EH (cell line): ENCODE results near the gene TMEM132D.

Experiments
- DNase-seq: peaks from one replicate; pipeline ENCODE4 v3.0.0-alpha.2; 2015; ENCODE audit warnings: low read depth

The TMEM132D gene

DNA sequence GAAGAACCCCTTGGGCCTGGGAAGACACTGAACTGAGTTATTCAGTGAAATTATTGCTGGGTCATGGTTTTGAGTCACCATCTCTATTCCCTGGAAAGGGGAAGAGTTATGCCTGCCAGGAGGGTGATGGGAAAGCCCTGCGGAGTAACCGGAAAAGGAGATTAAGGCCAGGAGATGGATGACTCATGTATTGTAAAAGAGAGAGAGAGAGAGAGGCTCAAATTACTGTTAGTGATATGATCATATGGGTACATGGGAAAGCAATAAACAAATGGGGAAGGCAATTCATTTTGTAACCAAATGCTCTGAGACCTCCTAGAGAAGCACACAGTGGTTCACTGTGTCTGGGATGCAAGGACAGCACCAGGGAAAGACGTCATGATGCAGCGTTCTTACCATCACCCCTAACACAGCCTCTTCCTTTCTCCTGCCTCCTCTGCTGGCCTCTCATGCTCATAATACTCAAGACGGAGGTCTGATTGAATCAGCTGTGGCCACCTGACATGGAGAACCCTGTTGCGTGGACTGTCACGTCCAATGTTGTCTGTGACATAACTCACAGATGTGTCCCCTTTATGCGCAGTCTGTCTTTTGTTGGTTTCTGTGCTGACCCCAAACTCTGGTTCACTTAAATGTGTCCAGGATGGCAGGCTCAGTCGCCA, 243.7 kb downstream of the TMEM132D start:
- no peak for DNase-seq

DNA sequence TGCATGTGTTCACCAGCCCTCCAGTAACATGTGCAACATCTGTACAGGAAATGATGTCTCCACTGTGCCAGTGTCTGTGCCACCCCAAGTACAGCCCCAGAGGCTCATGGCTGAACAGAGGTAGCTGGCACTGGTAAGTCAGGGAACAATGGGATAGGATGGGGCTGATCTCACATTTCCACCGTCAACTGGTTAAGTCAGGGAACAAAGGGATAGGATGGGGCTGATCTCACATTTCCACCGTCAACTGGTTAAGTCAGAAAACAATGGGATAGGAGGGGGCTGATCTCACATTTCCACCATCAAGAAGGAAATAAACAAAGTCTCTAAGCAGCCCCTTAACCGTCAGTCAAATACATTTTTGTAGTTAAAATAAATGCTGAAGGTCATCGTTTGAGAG, 246.6 kb downstream of the TMEM132D start:
- no peak for DNase-seq

DNA sequence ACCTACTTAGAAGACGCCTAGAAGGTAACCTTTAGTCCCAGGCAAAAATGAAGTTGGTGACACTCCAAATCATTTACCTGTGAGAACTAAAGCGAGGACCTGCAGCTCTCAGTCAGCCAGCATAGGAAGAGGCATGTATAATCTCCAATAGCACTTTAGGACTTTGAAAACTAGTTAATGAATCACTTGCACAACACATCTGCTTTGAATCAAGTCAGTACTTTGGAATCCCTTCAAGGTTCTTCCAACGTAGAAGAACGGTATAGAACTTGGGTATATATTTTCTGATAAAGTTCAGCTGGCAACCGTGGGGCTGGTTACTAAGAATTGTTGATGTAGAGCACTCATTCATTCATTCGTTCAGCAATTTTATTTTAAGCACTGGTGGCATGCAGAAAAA, 251.9 kb downstream of the TMEM132D start:
- no peak for DNase-seq

DNA sequence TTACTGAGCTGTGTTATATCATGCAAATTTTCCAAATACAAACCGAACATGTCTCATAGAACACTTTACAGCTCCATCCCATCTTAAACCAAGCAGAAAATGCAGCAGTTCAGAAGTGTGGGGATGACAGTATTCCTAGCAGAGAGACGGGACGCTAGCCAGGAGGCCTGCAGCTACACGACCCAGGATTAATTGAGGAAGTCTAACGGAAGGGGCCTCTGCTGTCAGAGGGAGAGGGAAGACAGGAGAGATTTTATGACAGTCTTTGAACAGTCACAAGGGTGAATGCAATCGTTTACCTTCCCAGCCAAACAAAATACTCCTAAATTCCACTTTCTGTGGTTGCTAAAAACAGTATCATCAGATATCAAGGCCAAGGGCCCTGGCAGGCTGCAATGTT, 261.9 kb downstream of the TMEM132D start:
- DNase-seq: no peak

DNA sequence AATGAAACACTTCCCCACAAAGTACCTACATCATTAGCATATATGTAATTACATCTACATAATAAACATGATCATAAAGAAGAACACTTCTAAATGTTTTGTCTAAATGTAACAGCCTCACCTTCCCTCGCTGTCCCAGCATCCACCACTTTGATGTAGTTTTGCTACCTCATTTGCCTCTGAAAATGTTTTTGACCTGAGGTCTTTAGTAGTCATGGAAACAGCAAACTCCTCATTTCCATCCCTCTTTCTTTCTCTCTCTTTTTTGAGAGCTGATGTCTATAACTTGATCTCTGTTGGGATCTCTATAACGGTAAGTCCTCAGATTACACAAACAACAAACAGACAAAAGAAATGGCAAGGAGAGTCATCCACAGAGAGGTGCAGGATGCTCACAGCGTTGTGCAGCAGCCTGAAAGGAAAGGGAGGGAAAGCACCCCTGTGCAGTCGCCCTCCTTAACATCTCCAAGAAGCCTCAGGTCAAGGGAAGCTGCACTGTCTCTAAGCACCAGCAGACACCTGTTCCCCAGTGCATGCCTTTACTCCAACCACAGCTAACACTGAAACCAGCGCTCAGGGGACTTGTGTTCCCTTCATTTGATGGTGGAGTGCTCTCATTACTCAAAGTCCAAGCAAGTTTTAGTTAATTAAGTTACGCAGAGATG, 268.7 kb downstream of the TMEM132D start:
- DNase-seq: no peak

DNA sequence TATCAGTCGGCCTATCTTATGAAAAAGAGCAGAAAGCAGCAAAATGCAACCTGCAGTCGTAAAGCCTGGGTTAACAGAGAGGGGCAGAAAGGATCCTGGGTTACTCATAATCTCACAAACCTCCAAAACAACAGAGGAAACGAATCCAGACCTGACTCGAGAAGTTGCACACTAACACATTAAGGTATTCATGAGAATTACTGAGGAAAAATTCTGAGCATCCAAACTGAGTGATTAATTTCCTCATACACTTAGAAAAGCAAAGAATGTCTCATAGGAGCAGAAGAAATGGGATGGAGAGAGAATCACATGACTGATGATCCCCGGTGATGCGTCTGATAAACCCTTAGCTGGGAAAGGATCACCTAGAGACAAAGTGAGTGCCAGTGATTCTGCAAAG, 272.5 kb downstream of the TMEM132D start:
- no peak for DNase-seq

DNA sequence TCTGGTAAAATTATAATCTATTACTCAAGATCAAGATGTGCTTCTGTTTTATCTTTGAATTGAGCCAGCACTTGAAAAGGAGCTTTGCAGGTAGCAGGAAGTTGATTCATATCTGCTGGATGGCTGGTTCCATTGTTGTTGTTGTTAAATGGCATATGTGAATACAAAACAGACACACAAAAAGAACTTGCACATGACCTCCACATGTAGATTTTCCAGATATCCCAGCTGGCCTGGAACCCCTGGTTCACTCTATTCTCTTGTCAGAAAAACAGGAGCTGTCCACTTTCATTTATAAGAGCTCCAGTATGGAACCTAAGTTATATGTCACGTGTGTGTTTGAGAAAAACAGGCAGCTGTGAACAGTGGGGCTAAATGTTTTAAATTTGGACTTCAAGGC, 273.9 kb downstream of the TMEM132D start:
- no peak for DNase-seq

DNA sequence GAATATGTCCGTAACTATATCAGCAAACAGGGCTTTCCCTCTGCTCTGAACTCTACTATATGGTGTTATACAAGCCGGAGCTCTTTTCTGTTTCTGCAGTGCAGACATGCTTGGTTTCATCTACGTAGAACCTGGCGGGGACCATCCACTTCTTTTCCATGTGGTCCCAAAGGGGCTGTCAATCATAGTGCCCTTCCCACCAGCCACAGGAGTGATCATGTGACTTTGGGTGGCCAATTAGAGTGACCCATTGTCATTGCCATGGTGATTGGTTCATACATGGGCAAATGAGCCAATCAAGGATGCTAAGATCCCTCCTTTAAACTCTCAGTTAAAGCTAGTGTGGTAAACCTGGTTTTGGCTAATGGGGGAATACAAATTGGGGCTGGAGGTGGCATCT, 281.3 kb downstream of the TMEM132D start:
- DNase-seq: no peak

DNA sequence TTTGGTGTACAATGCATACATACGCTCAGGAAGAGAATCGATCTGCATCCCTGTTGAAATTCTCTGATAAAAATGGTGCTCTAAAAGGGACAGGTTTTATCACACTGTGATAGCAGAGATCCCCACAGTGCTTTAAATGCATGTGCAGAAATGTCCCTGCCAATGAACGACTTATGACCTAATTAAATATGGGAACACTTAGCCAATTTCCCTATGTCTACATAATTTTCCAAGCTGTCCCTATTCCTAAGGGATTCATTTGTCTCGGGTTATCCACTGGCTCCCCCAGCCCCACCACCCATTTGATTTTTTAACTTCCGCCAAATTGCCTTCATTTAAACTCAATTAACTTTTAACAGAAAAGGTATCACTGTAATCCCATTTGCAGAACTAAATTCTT, 284.6 kb downstream of the TMEM132D start:
- no peak for DNase-seq

DNA sequence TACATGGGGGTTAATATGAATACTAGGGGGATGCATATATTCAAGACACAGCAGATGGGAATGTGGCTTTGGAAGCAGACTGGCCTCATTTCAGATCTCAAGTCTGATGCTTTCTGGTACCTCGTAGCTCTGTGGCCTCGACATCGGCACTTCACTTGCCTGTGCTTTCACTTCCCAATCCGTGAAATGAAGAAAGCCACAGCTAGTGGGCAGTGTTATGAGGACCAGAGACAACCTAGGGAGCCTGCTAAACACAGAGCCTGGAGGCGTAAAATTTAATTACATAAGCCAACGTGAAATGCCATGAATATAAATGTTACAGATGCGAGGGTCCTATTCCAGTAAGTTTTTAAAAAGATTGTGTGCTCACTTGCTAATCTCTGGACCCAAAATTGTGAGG, 286.0 kb downstream of the TMEM132D start:
- DNase-seq: no peak

DNA sequence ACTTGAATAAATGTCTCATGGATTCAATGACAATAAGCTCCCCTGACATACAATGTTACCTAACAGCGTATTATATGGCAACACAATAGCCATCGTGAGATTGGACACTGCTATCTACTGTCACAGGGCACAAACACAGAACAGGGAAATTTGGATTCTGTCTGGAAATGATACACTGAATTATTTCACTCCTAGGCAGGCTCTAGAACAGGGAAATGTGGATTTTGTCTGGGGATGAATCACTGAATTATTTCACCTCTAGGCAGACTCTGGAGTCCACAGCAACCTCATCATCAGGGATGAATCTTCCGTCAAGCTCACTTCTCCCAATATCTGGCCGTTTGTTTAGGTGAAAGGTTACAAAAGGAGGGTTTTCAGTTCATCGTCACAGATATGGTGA, 288.8 kb downstream of the TMEM132D start:
- DNase-seq: no peak

DNA sequence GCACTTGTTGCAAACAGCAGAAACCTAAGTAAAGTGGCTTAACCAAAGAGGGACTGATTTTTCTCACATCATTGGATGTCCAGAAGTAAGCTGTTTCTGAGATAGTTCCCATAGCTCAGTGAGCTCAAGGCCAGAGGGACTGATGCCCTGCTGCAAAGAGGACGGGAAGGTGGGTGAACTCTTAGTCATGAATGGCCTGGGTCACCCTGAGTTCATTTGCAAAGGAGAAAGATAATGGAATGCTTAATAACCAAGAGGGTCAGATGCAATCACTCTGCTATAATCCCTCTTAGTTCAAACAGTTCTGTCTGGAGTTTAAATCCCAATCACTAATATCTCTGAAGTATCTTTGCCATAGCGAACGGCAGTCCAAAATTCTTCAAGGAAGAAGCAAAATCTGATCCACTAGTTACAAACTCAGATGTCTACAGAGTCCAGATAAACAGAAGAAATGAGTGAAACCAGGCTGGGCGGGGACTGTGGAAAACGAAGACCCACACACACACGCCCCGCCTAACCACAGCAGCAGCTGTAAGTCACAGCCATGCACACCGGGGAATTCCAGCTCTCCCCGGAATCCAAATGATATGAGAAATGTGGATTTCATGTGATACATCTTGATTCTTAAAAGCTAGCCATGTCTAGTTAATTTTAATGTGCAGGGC, 289.5 kb downstream of the TMEM132D start:
- no peak for DNase-seq

DNA sequence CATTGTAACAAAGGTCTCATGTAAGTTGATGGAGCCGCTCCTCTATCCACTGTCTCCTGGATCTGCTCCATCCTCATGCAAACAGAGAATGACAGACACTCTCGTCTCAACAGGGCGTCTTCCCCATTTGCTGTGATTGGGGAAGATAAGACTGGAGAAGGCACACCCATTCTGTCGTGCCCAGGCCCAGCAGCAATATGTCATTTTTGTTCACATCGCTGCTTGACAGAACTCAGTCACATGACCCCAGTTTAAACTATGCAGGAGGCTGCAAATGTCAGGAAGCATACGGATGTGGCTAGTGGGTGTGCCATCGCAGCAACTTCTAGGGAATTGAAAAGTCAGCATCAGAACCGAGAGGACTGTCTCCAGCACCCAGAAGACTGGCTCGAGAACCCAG, 290.5 kb downstream of the TMEM132D start:
- DNase-seq: no peak

DNA sequence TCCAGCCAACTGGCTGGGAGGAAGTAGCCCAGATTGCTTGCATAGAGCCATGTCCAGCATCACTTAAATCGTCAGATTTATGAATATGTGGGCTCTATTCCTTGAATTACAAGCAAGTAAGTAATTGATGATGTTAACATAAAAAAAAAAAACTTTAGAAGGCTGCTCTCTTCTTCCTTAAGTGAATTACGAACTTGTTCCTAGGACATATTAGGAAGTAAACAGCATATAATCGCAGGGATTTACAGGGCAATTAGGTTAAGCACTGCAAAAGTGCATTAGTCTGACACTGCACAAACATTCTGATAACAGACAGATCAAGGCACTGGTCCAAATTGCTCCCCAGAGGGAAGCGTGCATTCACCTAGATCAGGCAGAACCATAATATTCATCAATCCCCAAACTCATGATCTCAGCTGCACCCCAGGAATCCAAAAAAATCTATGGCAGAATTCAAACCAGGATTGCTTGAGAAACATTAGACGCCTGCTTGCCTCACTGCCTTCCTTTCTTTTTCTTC, 293.2 kb downstream of the TMEM132D start:
- no peak for DNase-seq

DNA sequence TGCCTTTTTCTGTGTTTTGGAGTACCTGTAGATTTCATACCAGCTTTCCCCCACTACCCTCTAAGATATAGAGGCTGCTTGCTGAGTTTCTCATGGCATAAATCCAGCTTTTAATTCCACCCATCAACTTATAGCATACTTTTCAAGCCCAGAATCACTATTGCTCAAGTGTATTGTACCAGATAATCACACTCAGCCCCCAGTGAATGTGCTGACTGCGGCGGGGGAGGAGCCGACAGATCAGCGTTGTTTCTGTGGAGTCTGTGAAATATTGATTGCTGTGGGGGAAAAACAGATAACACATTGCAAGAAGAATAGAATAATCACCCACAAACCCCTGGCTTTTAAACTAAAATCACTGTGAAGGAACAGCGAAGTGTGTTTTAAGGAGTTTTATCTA, 296.1 kb downstream of the TMEM132D start:
- DNase-seq: no peak

DNA sequence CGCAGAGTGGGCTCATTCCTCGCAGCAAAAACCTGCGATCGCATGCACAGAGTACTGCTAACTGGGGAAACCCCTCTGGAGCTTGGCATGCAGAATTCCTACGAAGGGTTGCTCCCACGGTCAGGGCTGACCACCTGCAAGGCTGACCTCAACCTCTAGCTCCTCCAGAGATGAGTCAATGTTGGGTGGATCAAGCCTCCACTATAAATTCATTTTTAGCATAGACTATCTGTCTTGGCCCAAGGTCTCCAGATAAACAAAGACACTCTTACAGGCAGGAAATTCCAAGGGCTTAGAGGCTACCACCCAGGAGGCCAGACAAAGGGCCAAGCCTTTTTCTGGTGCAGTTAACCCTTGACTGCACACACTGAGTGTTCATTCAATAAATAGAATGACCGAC, 296.5 kb downstream of the TMEM132D start:
- no peak for DNase-seq

DNA sequence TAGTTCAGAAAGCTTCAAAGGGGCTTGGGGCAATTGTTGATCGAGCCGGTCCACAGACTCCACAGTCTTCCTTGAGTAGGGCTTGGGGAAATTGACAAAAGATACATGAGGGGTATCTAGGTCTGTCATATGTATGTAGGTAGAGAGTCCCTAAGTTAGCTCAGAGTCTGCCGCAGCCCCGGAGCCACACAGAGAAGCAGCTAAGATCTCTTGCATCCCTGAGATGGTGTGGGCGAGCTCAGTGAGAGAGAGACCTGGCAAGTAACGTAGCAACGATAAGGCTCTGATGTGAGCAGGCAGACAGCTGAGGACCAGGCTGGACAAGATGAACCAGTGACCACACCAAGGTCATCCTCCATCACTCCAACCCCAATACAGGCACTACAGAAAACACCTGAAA, 297.6 kb downstream of the TMEM132D start:
- DNase-seq: no peak

DNA sequence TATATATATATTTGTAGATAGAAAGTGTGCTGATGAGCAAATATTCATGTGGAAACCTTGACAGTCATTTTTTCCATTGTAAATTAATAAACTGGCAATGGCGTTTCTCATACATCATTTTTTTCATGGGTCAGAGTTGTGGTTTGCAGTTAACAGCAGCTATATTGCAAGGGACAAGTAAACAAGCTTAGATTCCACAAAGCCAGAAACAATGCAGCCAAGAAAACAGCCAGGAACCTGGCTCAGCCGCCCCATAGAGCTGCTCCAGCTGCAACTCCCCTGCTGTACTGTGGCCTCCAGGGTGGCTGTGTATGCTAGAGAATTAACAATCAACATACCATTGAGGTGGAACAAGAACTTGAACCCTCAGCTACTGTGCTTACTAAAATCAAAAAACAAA, 298.2 kb downstream of the TMEM132D start:
- no peak for DNase-seq

DNA sequence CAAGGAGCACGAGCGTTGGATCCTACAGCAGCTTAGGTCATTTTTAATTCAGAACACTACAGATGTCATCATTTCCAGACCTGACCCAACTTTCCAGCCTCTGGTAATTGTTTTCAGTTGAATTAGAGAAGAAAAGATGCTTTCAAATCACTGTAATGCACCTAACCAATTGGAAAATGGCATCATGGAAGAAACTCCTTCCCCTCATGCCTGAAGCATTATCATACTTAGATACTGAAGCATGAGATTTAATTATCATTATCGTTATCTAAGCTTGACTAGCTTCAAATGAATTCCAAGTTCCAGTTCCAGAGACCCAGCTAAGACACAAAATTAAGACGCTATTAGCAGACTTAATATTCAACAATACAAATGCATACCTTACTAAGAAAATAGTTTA, 299.3 kb downstream of the TMEM132D start:
- no peak for DNase-seq

DNA sequence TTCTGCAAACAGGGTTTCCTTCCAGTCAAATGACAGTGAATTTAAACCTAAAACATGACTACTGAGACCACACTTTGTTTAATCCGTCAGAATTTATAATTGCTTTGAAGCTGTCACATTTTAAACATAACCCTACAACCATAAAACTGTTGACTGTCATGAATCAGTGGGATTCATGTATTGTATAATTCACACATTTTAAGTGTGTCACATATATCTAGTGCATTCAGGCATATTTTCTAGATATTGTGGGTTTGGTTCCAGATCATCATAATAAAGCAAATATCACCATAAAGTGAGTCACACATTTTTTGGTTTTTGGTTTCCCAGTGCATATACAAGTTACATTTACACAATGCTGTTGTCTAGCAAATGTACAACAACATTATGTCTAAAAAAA, 304.4 kb downstream of the TMEM132D start:
- DNase-seq: no peak

DNA sequence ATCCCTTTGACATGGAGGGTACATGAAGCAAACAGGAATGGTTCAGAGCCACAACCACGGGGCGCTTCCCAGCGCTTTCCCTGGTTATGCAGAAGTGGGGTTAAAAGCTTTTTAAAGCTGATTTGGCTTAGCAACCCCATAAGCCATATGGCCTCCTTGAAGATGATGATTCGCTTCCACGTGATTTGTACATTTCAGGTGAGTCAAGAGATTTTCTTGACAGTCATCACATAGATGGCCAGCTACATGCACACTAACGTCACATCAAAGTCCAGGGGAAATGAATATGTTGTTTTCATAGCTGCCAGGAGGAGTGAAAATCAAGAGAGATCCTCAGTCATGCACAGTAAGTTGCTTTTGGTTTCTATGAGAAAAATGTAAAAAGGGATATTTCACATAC, 309.7 kb downstream of the TMEM132D start:
- DNase-seq: no peak

DNA sequence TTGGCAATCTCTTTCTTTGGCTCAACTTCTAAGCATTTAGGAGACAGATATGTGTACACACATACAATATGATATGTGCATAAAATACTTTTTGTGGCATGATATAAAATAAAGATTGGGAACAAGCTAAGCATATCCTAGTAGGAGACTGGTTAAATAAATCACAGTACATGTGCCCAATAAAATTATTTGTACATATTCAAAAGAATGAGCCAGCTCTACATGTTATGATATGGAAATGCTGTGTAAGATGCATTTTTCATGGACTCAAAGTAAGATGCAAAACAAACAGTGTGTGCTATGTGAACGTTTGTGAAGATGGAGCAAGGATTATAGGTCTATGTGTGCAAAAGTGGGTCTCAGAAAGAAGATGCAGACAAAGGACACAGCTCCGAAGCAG, 311.4 kb downstream of the TMEM132D start:
- no peak for DNase-seq

DNA sequence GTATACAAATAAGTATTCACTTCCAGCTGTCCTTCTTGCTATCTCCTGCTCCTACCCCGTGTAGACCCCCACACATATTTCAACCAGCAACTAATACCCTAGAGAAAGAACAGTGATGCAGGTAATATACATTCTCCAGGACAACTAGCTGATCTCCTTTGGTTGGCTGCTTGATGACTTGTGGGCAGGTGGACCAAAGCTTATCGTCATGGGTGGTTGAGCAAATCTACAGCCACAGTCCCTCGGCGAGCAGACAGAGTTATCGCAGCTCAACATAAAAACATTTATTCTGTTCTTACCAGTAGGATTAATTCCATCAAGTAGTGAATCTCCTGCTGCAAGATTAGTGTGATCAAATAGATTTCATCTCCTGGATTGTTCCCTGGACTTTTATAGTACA, 314.3 kb downstream of the TMEM132D start:
- DNase-seq: no peak
